GM18873 (cell line): ENCODE results near the gene CACNA1S.

Source experiments
- ATAC-seq: cut with Tn5 transposase; IDR thresholded peaks from one replicate; pipeline ENCODE4 v1.9.1; 2021; ENCODE audit warnings: mild to moderate bottlenecking, moderate library complexity, moderate number of reproducible peaks; ENCODE audit not compliant: unreplicated experiment, low FRiP score

The CACNA1S gene

GRCh38 chr1:201140941-201141260, 28.7 kb upstream of the CACNA1S start:
- no peak for ATAC-seq

GRCh38 chr1:201140235-201140940, 28.2 kb upstream of the CACNA1S start:
- ATAC-seq: no peak

GRCh38 chr1:201139756-201140155, 27.5 kb upstream of the CACNA1S start:
- no peak for ATAC-seq

GRCh38 chr1:201139306-201139705, 27.1 kb upstream of the CACNA1S start:
- ATAC-seq: no peak

GRCh38 chr1:201138311-201138840, 26.1 kb upstream of the CACNA1S start:
- ATAC-seq: no peak

GRCh38 chr1:201137579-201138310, 25.5 kb upstream of the CACNA1S start:
- no peak for ATAC-seq

- ATAC-seq: no peak
These were observed 24.8 kb upstream of the CACNA1S start for GRCh38 chr1:201137024-201137392.

- ATAC-seq: no peak
These were observed 24.3 kb upstream of the CACNA1S start for GRCh38 chr1:201136355-201137023.

GRCh38 chr1:201134405-201134804, 22.2 kb upstream of the CACNA1S start:
- ATAC-seq: no peak

- ATAC-seq: no peak
These were observed 19.2 kb upstream of the CACNA1S start for GRCh38 chr1:201131398-201131797.

GRCh38 chr1:201128962-201129361, 16.7 kb upstream of the CACNA1S start:
- no peak for ATAC-seq

- no peak for ATAC-seq
These were observed 16.2 kb upstream of the CACNA1S start for GRCh38 chr1:201128476-201128875.

- no peak for ATAC-seq
These were observed 15.7 kb upstream of the CACNA1S start for GRCh38 chr1:201127755-201128455.

GRCh38 chr1:201126832-201127754, 14.9 kb upstream of the CACNA1S start, which contains the start of gene ASCL5:
Gene ASCL5, minus strand, starts transcription at chr1:201127184. Its CDS starts 11,812 bp downstream, at chr1:201115372.
- no peak for ATAC-seq

GRCh38 chr1:201126463-201126831, 14.2 kb upstream of the CACNA1S start:
- no peak for ATAC-seq

GRCh38 chr1:201125800-201126199, 13.6 kb upstream of the CACNA1S start:
- no peak for ATAC-seq

GRCh38 chr1:201125019-201125418, 12.8 kb upstream of the CACNA1S start:
- no peak for ATAC-seq

GRCh38 chr1:201123866-201124265, 11.6 kb upstream of the CACNA1S start:
- no peak for ATAC-seq

- ATAC-seq: no peak
These were observed 10.2 kb upstream of the CACNA1S start for GRCh38 chr1:201122321-201122957.
